K562 (cell line): Measurements from ENCODE around the gene KNL1. TPM values are rescaled to one million over a fixed set of nuclear protein-coding genes. Genes with fewer than 3 reads are reported as not detected.

ENCODE experiments used
- ATAC-seq: fragments of 200-7000 bp; cut with Tn5 transposase; 3 replicates; pipeline ENCODE4 v1.9.1; 2020; ENCODE audit warnings: moderate library complexity
- BruUV-seq: library from RNA; stranded (reverse); fragments of 400-500 nt; replicated peaks from 2 replicates; lab custom pipeline; 2021; lab: Mats Ljungman, UMichigan
- CTCF ChIA-PET: fragments of 300-600 bp; formaldehyde crosslinking; extraction: SDS; loops from one replicate; lab custom pipeline; 2021; ENCODE audit warnings: low intra/inter-chr PET ratio; lab: Yijun Ruan, JAX
- POLR2A ChIA-PET: fragments of 300-600, 350-650 bp; sonication (Branson Sonifier 250); formaldehyde crosslinking; extraction: SDS; loops from one replicate; lab custom pipeline; 2021; ENCODE audit warnings: antibody characterized with exemption, inconsistent platforms; lab: Yijun Ruan, JAX
- DNase-seq, 4 experiments: peaks; one replicate each; pipeline versions ENCODE4 v3.0.0 to v3.0.0-alpha.2; 2011 to 2018; ENCODE audit warnings: low spot score in 3 of 4, mixed read lengths in 3 of 4; ENCODE audit errors: extremely low read depth in 1 of 4
- FAIRE-seq: peaks from 2 replicates; lab custom pipeline; 2011; peaks lifted over from hg19 to GRCh38; lab: Jason Lieb, UNC
- H2AFZ ChIP-seq: 2 replicates; pipeline ENCODE4 v1.6.0; 2011; ENCODE audit warnings: low read depth, low read length, control low read depth, inconsistent platforms
- H3K27ac ChIP-seq: fragments of 200-600 bp; 3 replicates; pipeline ENCODE4 v1.8.0; 2011; ENCODE audit warnings: low read depth, mild to moderate bottlenecking, control low read depth, inconsistent platforms, low read length, moderate library complexity, mixed read lengths; ENCODE audit errors: extremely low read depth
- H3K27me3 ChIP-seq, 2 experiments: fragments of 300-600 bp in 1 of 2; 2 replicates in 1 of 2; 3 replicates in 1 of 2; pipeline versions ENCODE4 v1.6.0 to v1.8.0; 2011; ENCODE audit warnings: inconsistent platforms in 2 of 2, low read length in 2 of 2, mild to moderate bottlenecking in 1 of 2, mixed read lengths in 1 of 2, moderate library complexity in 1 of 2; ENCODE audit not compliant: control insufficient read depth in 2 of 2, insufficient read depth in 2 of 2
- H3K36me3 ChIP-seq: fragments of 300-600 bp; 3 replicates; pipeline ENCODE4 v1.8.0; 2011; ENCODE audit warnings: mild to moderate bottlenecking, low read length, inconsistent platforms; ENCODE audit not compliant: control insufficient read depth, insufficient read depth
- H3K4me1 ChIP-seq, 2 experiments: fragments of 200-600 bp in 1 of 2; replicated peaks in 1 of 2; 2 replicates in 1 of 2; 3 replicates in 1 of 2; pipeline versions ENCODE4 v1.5.1 to v1.8.0; 2011; ENCODE audit warnings: inconsistent platforms in 2 of 2, low read length in 2 of 2, mild to moderate bottlenecking in 1 of 2, mixed read lengths in 1 of 2, moderate library complexity in 1 of 2; ENCODE audit not compliant: control insufficient read depth in 2 of 2, insufficient read depth in 2 of 2
- H3K4me2 ChIP-seq: 2 replicates; pipeline ENCODE4 v1.6.1; 2011; ENCODE audit warnings: low read length, control low read depth, inconsistent platforms, mixed read lengths; ENCODE audit not compliant: insufficient read depth
- H3K4me3 ChIP-seq: fragments of 200-600 bp; sonication (generic), shearing (Covaris generic); 2 replicates; pipeline ENCODE4 v1.5.1; 2016; ENCODE audit warnings: control low read depth, inconsistent platforms
- H3K79me2 ChIP-seq: fragments of 200-600 bp; 3 replicates; pipeline ENCODE4 v1.8.0; 2011; ENCODE audit warnings: low read length, inconsistent platforms; ENCODE audit not compliant: control insufficient read depth, insufficient read depth
- H3K9ac ChIP-seq, 2 experiments: 2 replicates each; pipeline versions ENCODE4 v1.6.0 to v1.6.1; 2011; ENCODE audit warnings: low read depth in 2 of 2, low read length in 2 of 2, control low read depth in 1 of 2, inconsistent platforms in 1 of 2, mild to moderate bottlenecking in 1 of 2, mixed read lengths in 1 of 2; ENCODE audit not compliant: insufficient read depth in 1 of 2
- H3K9me1 ChIP-seq: one replicate; pipeline ENCODE4 v1.6.0; 2011; ENCODE audit warnings: inconsistent platforms, mild to moderate bottlenecking, low read length, moderate library complexity; ENCODE audit not compliant: control insufficient read depth, insufficient read depth
- H3K9me3 ChIP-seq: replicated peaks from 2 replicates; pipeline ENCODE4 v1.5.1; 2011; ENCODE audit warnings: low read depth, low read length, inconsistent platforms; ENCODE audit not compliant: control insufficient read depth, insufficient read depth
- H4K20me1 ChIP-seq: replicated peaks from 2 replicates; pipeline ENCODE4 v1.6.1; 2011; ENCODE audit warnings: low read length, inconsistent platforms, mixed read lengths; ENCODE audit not compliant: control insufficient read depth, insufficient read depth
- ADNP ChIP-seq: fragments of 200-800 bp; sonication (Bioruptor generic); IDR thresholded peaks from 2 replicates; pipeline ENCODE4 v1.6.1; 2016; ENCODE audit warnings: missing genetic modification characterization, missing compliant biosample characterization
- ARID2 ChIP-seq: fragments of 450-650 bp; IDR thresholded peaks from 2 replicates; pipeline ENCODE4 v1.6.1; 2017; ENCODE audit warnings: antibody characterized with exemption, mild to moderate bottlenecking
- BRD9 ChIP-seq: fragments of 450-650 bp; IDR thresholded peaks from 2 replicates; pipeline ENCODE4 v1.6.1; 2018; ENCODE audit warnings: low read depth; ENCODE audit not compliant: partially characterized antibody
- CREB1 ChIP-seq, 2 experiments: sonication (generic) in 1 of 2; formaldehyde crosslinking in 1 of 2; IDR thresholded peaks; 2 replicates each; pipeline versions ENCODE4 v1.6.1 to v1.8.0; 2012 to 2022; ENCODE audit warnings: inconsistent platforms in 1 of 2, mild to moderate bottlenecking in 1 of 2, missing genetic modification reagents in 1 of 2, moderate library complexity in 1 of 2
- MAZ ChIP-seq, 2 experiments: fragments of 450-650 bp in 1 of 2; sonication (generic) in 1 of 2; formaldehyde crosslinking; IDR thresholded peaks in 1 of 2; conservative IDR thresholded peaks in 1 of 2; 2 replicates each; pipeline versions ENCODE4 v1.4.0 to v1.5.0; 2020; ENCODE audit warnings: mild to moderate bottlenecking in 1 of 2, missing genetic modification reagents in 1 of 2
- RCOR1 ChIP-seq, 2 experiments: IDR thresholded peaks; 2 replicates each; pipeline ENCODE4 v1.6.1; 2012; ENCODE audit warnings: low read depth in 2 of 2, low read length in 2 of 2, borderline replicate concordance in 1 of 2, improper control_type of control experiment in 1 of 2
- ZSCAN29 ChIP-seq: fragments of 450-650 bp; IDR thresholded peaks from 2 replicates; pipeline ENCODE4 v1.6.1; 2017
- WGBS: fragments of 100-300 bp; shearing (Covaris generic); methylation state at CpG from one replicate; pipeline ENCODE4 v1.1.6; 2016; ENCODE audit warnings: low coverage, mixed read lengths; ENCODE audit not compliant: insufficient coverage; ENCODE audit errors: missing lambda C conversion rate; 5-methylcytosine and 5-hydroxymethylcytosine counted together
- in situ Hi-C: fragments of 300-500 bp; cut with MboI; formaldehyde crosslinking; loops from 4 replicates; pipeline ENCODE4 v1.15.0; 2018; ENCODE audit warnings: inconsistent platforms, mixed read lengths
- intact Hi-C: fragments of 100-400 bp; cut with micrococcal nuclease; formaldehyde crosslinking; loops from 2 replicates; pipeline ENCODE4 v1.14.2; 2022
- polyA plus RNA-seq, 8 experiments: library from polyadenylated mRNA; depleted of rRNA in 4 of 8; stranded (reverse) in 5 of 8; unstranded in 3 of 8; fragments of >200 nt; fragmentation: Nextera tagmentation in 2 of 8; fragmentation: Illumina TruSeq in 1 of 8; extraction: Ambion mirVana in 2 of 8; extraction: Trizol in 1 of 8; gene quantifications; 2 replicates each; pipeline versions ENCODE4 v1.2.1 to v1.2.3, GENCODE V29; 2011 to 2014; ENCODE audit warnings: inconsistent platforms in 1 of 8, missing spikeins in 1 of 8
- total RNA-seq, 7 experiments: library from RNA; depleted of rRNA in 6 of 7; stranded (reverse); fragments of >200 nt in 6 of 7; fragmentation: Illumina TruSeq in 2 of 7; extraction: Trizol in 2 of 7; gene quantifications; 2 replicates each; pipeline versions ENCODE4 v1.2.1 to v1.2.3, GENCODE V29; 2011 to 2021; ENCODE audit warnings: low replicate concordance in 1 of 7

The KNL1 gene
- total and polyA plus RNA-seq, 9 of the 15 experiments (the other 6 are each of a cell fraction or from before 2014, with no cell fraction given), result 14.5 to 65.4 (median 34.6) TPM

GRCh38 chr15:40696228-40696627 lies 102.2 kb downstream of the KNL1 start:
- ChIA-PET POLR2A (interaction anchor here (0.5 to 2.8 kb wide), 6 partner anchors 9 to 112 kb away, joined by 3 to 9 read pairs (median 4); partner anchors contain the start of gene GCHFR), CTCF (no interaction called here)
- Histone ChIP-seq H3K4me2 (peak overlapping the region; percentile 88), H3K27me3 (no peaks in the 10 kb centered on the region), H4K20me1 (no peaks in the 10 kb centered on the region), H3K36me3 (peaks cover 40% of the 10 kb centered on the region), H3K27ac (peak overlapping the region; percentile 90; the same call in 2 of the 3 replicates), H3K9ac (peak overlapping the region; percentile 86 to 99; a peak in 3 of 4 replicates), H3K79me2 (peaks cover 53% of the 10 kb centered on the region), H3K4me3 (peak overlapping the region; percentile 54), H3K9me1 (no peaks in the 10 kb centered on the region), H3K9me3 (no peaks in the 10 kb centered on the region), H2AFZ (peak overlapping the region; percentile 16; the same call in 1 of the 2 replicates), H3K4me1 (peaks cover 5 to 14% of the 10 kb centered on the region in 2 experiments; a peak in 4 of 5 replicates)
- ATAC-seq (no peak), FAIRE-seq (peak; percentile 69), DNase-seq (peak in 1 of 4 experiments; percentile 24)
- in situ Hi-C loops, result no loop called here
- intact Hi-C loops, result no loop called here
- 5% methylated on average over 11 of the region's 11 CpGs for WGBS
- BruUV-seq, result no TSS peak
- TF ChIP-seq ARID2 (no peak), CREB1 (IDR thresholded peaks at IDR 0.05) (no peak), CREB1 (CRISPR knock-in tag; IDR thresholded peaks at IDR 0.05) (0 out of 2 replicates have a peak, but pooled peaks have one; percentile 13), MAZ (CRISPR knock-in tag; conservative IDR thresholded peaks at IDR 0.05 in 1 of 2, IDR thresholded peaks at IDR 0.05 in 1 of 2) (no peak), BRD9 (no peak), ADNP (peak; percentile 18; the same call in 1 of the 2 replicates), RCOR1 (IDR thresholded peaks at IDR 0.05; ENCODE audit: borderline replicate concordance in 1 of 2, low read depth in 2 of 2, low read length in 2 of 2) (peak in 1 of 2 experiments; percentile 6; a peak in 1 of 4 replicates), ZSCAN29 (no peak)
